ENCODE results near the gene PODXL2.
A peak's percentile ranks its signal among the peaks of the same experiment; 100 is the strongest.

The PODXL2 gene

DNA sequence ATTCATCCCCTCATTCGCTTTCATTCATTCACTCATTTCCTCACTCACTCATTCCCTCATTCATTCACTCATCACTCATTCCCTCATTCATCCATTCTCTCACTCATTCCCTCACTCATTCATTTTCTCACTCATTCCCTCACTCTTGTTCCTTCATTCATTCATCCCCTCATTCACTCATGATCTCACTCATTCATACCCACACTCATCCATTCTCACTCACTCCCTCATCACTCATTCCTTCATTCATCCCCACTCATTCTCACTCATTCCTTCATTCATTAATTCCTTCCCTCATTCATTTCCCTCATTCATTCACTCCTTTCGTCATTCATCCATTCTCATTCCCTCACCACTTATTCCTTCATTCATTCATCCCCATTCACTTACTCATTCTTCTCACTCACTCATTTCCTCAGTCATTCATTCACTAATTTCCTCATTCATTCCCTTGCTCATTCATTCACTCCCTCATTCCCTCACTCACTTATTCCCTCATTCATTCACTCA is 58.3 kb downstream of the PODXL2 start:
- Histone ChIP-seq H3K27ac (ENCODE audit: low read depth, low read length) (no peak overlapping the region), H3K36me3 (ENCODE audit: control insufficient read depth in 5 of 5, insufficient read depth in 5 of 5, low read length in 5 of 5) (peaks cover 0 to 36% (median 34%) of the 10 kb centered on the region in 5 donors), H3K4me3 (ENCODE audit: low read depth in 1 of 5, low read length in 5 of 5) (no peak overlapping the region), H3K9me3 (ENCODE audit: control insufficient read depth in 5 of 5, low read length in 5 of 5) (no peaks in the 10 kb centered on the region), H3K4me1 (ENCODE audit: control insufficient read depth in 5 of 5, insufficient read depth in 5 of 5, low read length in 5 of 5) (peaks cover 8 to 17% (median 14%) of the 10 kb centered on the region in 5 donors), H3K27me3 (ENCODE audit: control insufficient read depth in 5 of 5, insufficient read depth in 4 of 5, low read length in 5 of 5) (no peaks in the 10 kb centered on the region), H3K9ac (ENCODE audit: low read length in 5 of 5) (no peak overlapping the region)

- H3K27me3 ChIP-seq (ENCODE audit: control insufficient read depth in 5 of 5, insufficient read depth in 4 of 5, low read length in 5 of 5): no peaks in the 10 kb centered on the region
- no peak overlapping the region for H3K27ac ChIP-seq (ENCODE audit: low read depth, low read length)
- H3K4me3 ChIP-seq (ENCODE audit: low read depth in 1 of 5, low read length in 5 of 5): no peak overlapping the region
- H3K9ac ChIP-seq (ENCODE audit: low read length in 5 of 5): no peak overlapping the region
- peaks cover 0 to 41% (median 40%) of the 10 kb centered on the region in 5 donors for H3K36me3 ChIP-seq (ENCODE audit: control insufficient read depth in 5 of 5, insufficient read depth in 5 of 5, low read length in 5 of 5)
- H3K9me3 ChIP-seq (ENCODE audit: control insufficient read depth in 5 of 5, low read length in 5 of 5): no peaks in the 10 kb centered on the region
- H3K4me1 ChIP-seq (ENCODE audit: control insufficient read depth in 5 of 5, insufficient read depth in 5 of 5, low read length in 5 of 5): peaks cover 8 to 17% (median 14%) of the 10 kb centered on the region in 5 donors
Measured at GRCh38 chr3:127688022-127688415, 59.0 kb downstream of the PODXL2 start.

GRCh38 chr3:127688416-127689265 is 59.7 kb downstream of the PODXL2 start:
- H3K4me3 ChIP-seq (ENCODE audit: low read depth in 1 of 5, low read length in 5 of 5): no peak overlapping the region
- peaks cover 0 to 48% (median 46%) of the 10 kb centered on the region in 5 donors for H3K36me3 ChIP-seq (ENCODE audit: control insufficient read depth in 5 of 5, insufficient read depth in 5 of 5, low read length in 5 of 5)
- H3K4me1 ChIP-seq (ENCODE audit: control insufficient read depth in 5 of 5, insufficient read depth in 5 of 5, low read length in 5 of 5): peaks cover 7 to 14% (median 12%) of the 10 kb centered on the region in 5 donors
- no peak overlapping the region for H3K27ac ChIP-seq (ENCODE audit: low read depth, low read length)
- no peaks in the 10 kb centered on the region for H3K27me3 ChIP-seq (ENCODE audit: control insufficient read depth in 5 of 5, insufficient read depth in 4 of 5, low read length in 5 of 5)
- no peak overlapping the region for H3K9ac ChIP-seq (ENCODE audit: low read length in 5 of 5)
- H3K9me3 ChIP-seq (ENCODE audit: control insufficient read depth in 5 of 5, low read length in 5 of 5): no peaks in the 10 kb centered on the region

DNA sequence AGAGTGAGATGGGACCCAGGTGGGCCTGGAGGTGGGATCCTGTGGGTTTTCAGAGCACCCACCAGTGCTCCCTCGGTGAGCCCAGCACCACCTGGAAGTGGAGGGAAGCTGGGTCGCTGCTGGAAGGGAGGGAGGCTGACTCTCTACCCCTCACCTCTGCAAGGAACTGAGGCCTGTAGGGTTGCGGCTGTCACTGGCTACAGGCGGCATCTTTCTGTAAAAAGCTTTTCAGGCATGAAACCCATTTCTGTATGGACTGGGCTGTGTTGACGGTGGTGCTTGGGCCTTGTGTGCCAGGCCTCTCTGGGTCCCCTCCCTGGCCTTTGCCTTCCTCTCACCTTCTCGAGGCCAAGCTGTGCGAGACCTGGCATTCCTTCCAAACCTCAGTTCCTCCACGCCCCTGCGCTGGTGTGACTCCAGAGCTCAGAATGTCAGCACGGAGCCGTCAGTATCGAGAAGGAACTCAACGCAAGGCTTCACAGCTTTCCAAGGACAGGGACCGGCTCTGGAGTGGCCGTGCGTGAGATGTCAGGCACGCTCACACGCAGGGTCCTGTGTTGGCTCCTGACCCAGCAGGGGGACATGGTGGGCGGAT is 60.4 kb downstream of the PODXL2 start:
- H3K9ac ChIP-seq (ENCODE audit: low read length in 5 of 5): no peak overlapping the region
- H3K36me3 ChIP-seq (ENCODE audit: control insufficient read depth in 5 of 5, insufficient read depth in 5 of 5, low read length in 5 of 5): peaks cover 0 to 52% (median 50%) of the 10 kb centered on the region in 5 donors

GRCh38 chr3:127690106-127690505 is 61.1 kb downstream of the PODXL2 start:
- Histone ChIP-seq H3K9ac (ENCODE audit: low read length in 5 of 5) (peak overlapping the region in 1 of 5 donors; percentile 35), H3K27me3 (ENCODE audit: control insufficient read depth in 5 of 5, insufficient read depth in 4 of 5, low read length in 5 of 5) (no peaks in the 10 kb centered on the region), H3K36me3 (ENCODE audit: control insufficient read depth in 5 of 5, insufficient read depth in 5 of 5, low read length in 5 of 5) (peaks cover 0 to 59% (median 57%) of the 10 kb centered on the region in 5 donors), H3K4me1 (ENCODE audit: control insufficient read depth in 5 of 5, insufficient read depth in 5 of 5, low read length in 5 of 5) (peaks cover 6 to 13% (median 10%) of the 10 kb centered on the region in 5 donors), H3K27ac (ENCODE audit: low read depth, low read length) (no peak overlapping the region), H3K4me3 (ENCODE audit: low read depth in 1 of 5, low read length in 5 of 5) (no peak overlapping the region), H3K9me3 (ENCODE audit: control insufficient read depth in 5 of 5, low read length in 5 of 5) (no peaks in the 10 kb centered on the region)

More for the DNA sequence above, 60.4 kb downstream of the PODXL2 start:
- H3K4me3 ChIP-seq (ENCODE audit: low read depth in 1 of 5, low read length in 5 of 5): no peak overlapping the region
- H3K27ac ChIP-seq (ENCODE audit: low read depth, low read length): no peak overlapping the region
- no peaks in the 10 kb centered on the region for H3K27me3 ChIP-seq (ENCODE audit: control insufficient read depth in 5 of 5, insufficient read depth in 4 of 5, low read length in 5 of 5)
- no peaks in the 10 kb centered on the region for H3K9me3 ChIP-seq (ENCODE audit: control insufficient read depth in 5 of 5, low read length in 5 of 5)
- peaks cover 6 to 13% (median 10%) of the 10 kb centered on the region in 5 donors for H3K4me1 ChIP-seq (ENCODE audit: control insufficient read depth in 5 of 5, insufficient read depth in 5 of 5, low read length in 5 of 5)

- H3K4me3 ChIP-seq (ENCODE audit: low read depth in 1 of 5, low read length in 5 of 5): no peak overlapping the region
- no peaks in the 10 kb centered on the region for H3K27me3 ChIP-seq (ENCODE audit: control insufficient read depth in 5 of 5, insufficient read depth in 4 of 5, low read length in 5 of 5)
- peak overlapping the region in 3 of 5 donors; percentile 30 to 44 (median 37) for H3K9ac ChIP-seq (ENCODE audit: low read length in 5 of 5)
- no peaks in the 10 kb centered on the region for H3K9me3 ChIP-seq (ENCODE audit: control insufficient read depth in 5 of 5, low read length in 5 of 5)
- H3K36me3 ChIP-seq (ENCODE audit: control insufficient read depth in 5 of 5, insufficient read depth in 5 of 5, low read length in 5 of 5): peaks cover 0 to 60% (median 60%) of the 10 kb centered on the region in 5 donors
- no peak overlapping the region for H3K27ac ChIP-seq (ENCODE audit: low read depth, low read length)
- peaks cover 6 to 13% (median 12%) of the 10 kb centered on the region in 5 donors for H3K4me1 ChIP-seq (ENCODE audit: control insufficient read depth in 5 of 5, insufficient read depth in 5 of 5, low read length in 5 of 5)
Measured at GRCh38 chr3:127690823-127691452, 62.0 kb downstream of the PODXL2 start.

DNA sequence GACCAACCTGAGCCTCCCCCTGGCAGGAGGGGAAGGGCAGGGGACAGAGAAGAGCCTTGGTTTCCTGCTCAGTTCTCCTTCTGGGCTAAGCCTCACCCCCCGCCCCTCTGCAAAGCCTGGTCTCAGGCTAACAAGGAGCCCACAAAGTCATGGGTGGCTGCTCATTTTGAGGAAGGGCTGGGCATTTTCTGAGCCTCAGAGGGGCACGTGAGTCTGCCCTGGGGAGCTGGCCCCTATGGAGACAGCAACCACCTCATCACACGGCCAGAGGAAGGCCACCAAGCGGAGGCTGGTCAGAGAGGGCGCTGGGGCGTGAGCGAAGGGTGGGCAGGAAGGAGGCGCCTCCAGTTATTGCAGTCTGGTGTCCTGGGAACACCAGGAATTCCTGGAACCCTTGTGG is 62.5 kb downstream of the PODXL2 start:
- Histone ChIP-seq H3K9me3 (ENCODE audit: control insufficient read depth in 5 of 5, low read length in 5 of 5) (no peaks in the 10 kb centered on the region), H3K27me3 (ENCODE audit: control insufficient read depth in 5 of 5, insufficient read depth in 4 of 5, low read length in 5 of 5) (no peaks in the 10 kb centered on the region), H3K4me3 (ENCODE audit: low read depth in 1 of 5, low read length in 5 of 5) (no peak overlapping the region), H3K9ac (ENCODE audit: low read length in 5 of 5) (peak overlapping the region in 1 of 5 donors; percentile 37), H3K4me1 (ENCODE audit: control insufficient read depth in 5 of 5, insufficient read depth in 5 of 5, low read length in 5 of 5) (peaks cover 6 to 17% (median 13%) of the 10 kb centered on the region in 5 donors), H3K27ac (ENCODE audit: low read depth, low read length) (no peak overlapping the region), H3K36me3 (ENCODE audit: control insufficient read depth in 5 of 5, insufficient read depth in 5 of 5, low read length in 5 of 5) (peaks cover 0 to 60% (median 60%) of the 10 kb centered on the region in 5 donors)

DNA sequence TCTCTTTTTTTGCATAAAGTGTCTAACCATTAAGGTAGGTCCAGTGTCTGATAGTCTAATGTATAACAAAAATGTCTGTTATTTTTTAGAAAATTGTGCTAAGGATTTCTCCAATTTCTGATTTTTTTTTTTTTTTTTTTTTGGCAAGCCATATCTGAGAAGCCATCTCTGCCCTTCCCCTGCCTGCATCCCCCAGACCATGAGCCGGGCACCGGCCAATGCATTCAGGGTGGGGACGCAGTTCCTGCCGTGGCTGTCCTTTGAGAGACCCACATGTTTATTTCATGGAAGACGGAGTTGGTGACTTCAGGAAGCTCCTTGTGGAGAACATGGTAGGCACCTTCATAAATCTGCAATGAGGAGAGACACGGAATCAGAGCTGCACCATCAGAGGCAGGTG is 63.0 kb downstream of the PODXL2 start:
- Histone ChIP-seq H3K9me3 (ENCODE audit: control insufficient read depth in 5 of 5, low read length in 5 of 5) (no peaks in the 10 kb centered on the region), H3K36me3 (ENCODE audit: control insufficient read depth in 5 of 5, insufficient read depth in 5 of 5, low read length in 5 of 5) (peaks cover 0 to 60% (median 60%) of the 10 kb centered on the region in 5 donors), H3K4me3 (ENCODE audit: low read depth in 1 of 5, low read length in 5 of 5) (no peak overlapping the region), H3K9ac (ENCODE audit: low read length in 5 of 5) (no peak overlapping the region), H3K27ac (ENCODE audit: low read depth, low read length) (no peak overlapping the region), H3K27me3 (ENCODE audit: control insufficient read depth in 5 of 5, insufficient read depth in 4 of 5, low read length in 5 of 5) (no peaks in the 10 kb centered on the region), H3K4me1 (ENCODE audit: control insufficient read depth in 5 of 5, insufficient read depth in 5 of 5, low read length in 5 of 5) (peaks cover 6 to 22% (median 18%) of the 10 kb centered on the region in 5 donors)

GRCh38 chr3:127692501-127693335 is 63.7 kb downstream of the PODXL2 start:
- Histone ChIP-seq H3K4me1 (ENCODE audit: control insufficient read depth in 5 of 5, insufficient read depth in 5 of 5, low read length in 5 of 5) (peaks cover 10 to 30% (median 25%) of the 10 kb centered on the region in 5 donors), H3K27ac (ENCODE audit: low read depth, low read length) (no peak overlapping the region), H3K27me3 (ENCODE audit: control insufficient read depth in 5 of 5, insufficient read depth in 4 of 5, low read length in 5 of 5) (no peaks in the 10 kb centered on the region), H3K9me3 (ENCODE audit: control insufficient read depth in 5 of 5, low read length in 5 of 5) (no peaks in the 10 kb centered on the region), H3K9ac (ENCODE audit: low read length in 5 of 5) (no peak overlapping the region), H3K4me3 (ENCODE audit: low read depth in 1 of 5, low read length in 5 of 5) (no peak overlapping the region), H3K36me3 (ENCODE audit: control insufficient read depth in 5 of 5, insufficient read depth in 5 of 5, low read length in 5 of 5) (peaks cover 0 to 60% (median 60%) of the 10 kb centered on the region in 5 donors)

Measured in subcutaneous abdominal adipose tissue (tissue), 5 donors.